H9 (cell line): Measurements from ENCODE around the gene EHD4. TPM values are rescaled to one million over a fixed set of nuclear protein-coding genes. Genes with fewer than 3 reads are reported as not detected.
A peak's percentile ranks its signal among the peaks of the same experiment; 100 is the strongest.

Source experiments
- DNase-seq: peaks from one replicate; pipeline ENCODE4 v3.0.0-alpha.2; 2017
- H2AFZ ChIP-seq: one replicate; pipeline ENCODE4 v1.6.1; 2013; ENCODE audit warnings: mild to moderate bottlenecking, low read length, control low read depth, moderate library complexity
- H2AK5ac ChIP-seq: 2 replicates; pipeline ENCODE4 v1.6.1; 2013; ENCODE audit warnings: low read length, control low read depth, mixed read lengths; ENCODE audit not compliant: insufficient read length
- H2BK120ac ChIP-seq: one replicate; pipeline ENCODE4 v1.6.1; 2013; ENCODE audit warnings: low read depth, mild to moderate bottlenecking, low read length, control low read depth, inconsistent platforms; ENCODE audit not compliant: poor library complexity, severe bottlenecking
- H2BK12ac ChIP-seq: 2 replicates; pipeline ENCODE4 v1.6.1; 2013; ENCODE audit warnings: low read length, control low read depth, mixed read lengths, low read depth; ENCODE audit not compliant: insufficient read length
- H2BK15ac ChIP-seq: 2 replicates; pipeline ENCODE4 v1.6.1; 2013; ENCODE audit warnings: low read depth, low read length, control low read depth
- H2BK20ac ChIP-seq: one replicate; pipeline ENCODE4 v1.6.1; 2013; ENCODE audit warnings: low read depth, mild to moderate bottlenecking, low read length, control low read depth, inconsistent platforms; ENCODE audit not compliant: poor library complexity, severe bottlenecking
- H2BK5ac ChIP-seq: 2 replicates; pipeline ENCODE4 v1.6.1; 2013; ENCODE audit warnings: low read length, control low read depth, mixed read lengths; ENCODE audit not compliant: insufficient read length
- H3K14ac ChIP-seq: 2 replicates; pipeline ENCODE4 v1.6.1; 2013; ENCODE audit warnings: low read length, control low read depth; ENCODE audit not compliant: insufficient read depth
- H3K18ac ChIP-seq: 2 replicates; pipeline ENCODE4 v1.6.1; 2013; ENCODE audit warnings: low read depth, mild to moderate bottlenecking, mixed read lengths, low read length, control low read depth; ENCODE audit not compliant: insufficient read length
- H3K23ac ChIP-seq: 2 replicates; pipeline ENCODE4 v1.6.1; 2013; ENCODE audit warnings: low read length, control low read depth, mixed read lengths, low read depth; ENCODE audit not compliant: insufficient read length
- H3K23me2 ChIP-seq: 2 replicates; pipeline ENCODE4 v1.6.1; 2013; ENCODE audit warnings: low read depth, mild to moderate bottlenecking, mixed read lengths, low read length, control low read depth; ENCODE audit not compliant: insufficient read length, poor library complexity, severe bottlenecking
- H3K27ac ChIP-seq: 2 replicates; pipeline ENCODE4 v1.5.1; 2013; ENCODE audit warnings: low read length, control low read depth, mixed read lengths, low read depth; ENCODE audit not compliant: insufficient read length
- H3K27me3 ChIP-seq: 2 replicates; pipeline ENCODE4 v1.6.1; 2013; ENCODE audit warnings: low read length, control low read depth, inconsistent platforms; ENCODE audit not compliant: insufficient read depth
- H3K4ac ChIP-seq: 2 replicates; pipeline ENCODE4 v1.6.1; 2013; ENCODE audit warnings: low read depth, mild to moderate bottlenecking, control low read depth, inconsistent platforms, low read length, moderate library complexity
- H3K4me1 ChIP-seq: 2 replicates; pipeline ENCODE4 v1.6.1; 2013; ENCODE audit warnings: low read length, control low read depth, inconsistent platforms; ENCODE audit not compliant: insufficient read depth
- H3K4me2 ChIP-seq: 2 replicates; pipeline ENCODE4 v1.6.1; 2013; ENCODE audit warnings: low read length, control low read depth, mixed read lengths; ENCODE audit not compliant: insufficient read length, insufficient read depth
- H3K56ac ChIP-seq: 2 replicates; pipeline ENCODE4 v1.6.1; 2013; ENCODE audit warnings: low read depth, mild to moderate bottlenecking, mixed read lengths, low read length, control low read depth; ENCODE audit not compliant: insufficient read length
- H3K79me1 ChIP-seq: 2 replicates; pipeline ENCODE4 v1.6.1; 2013; ENCODE audit warnings: low read depth, mild to moderate bottlenecking, moderate library complexity, low read length, control low read depth, inconsistent platforms; ENCODE audit not compliant: insufficient read depth, poor library complexity, severe bottlenecking
- H3K79me2 ChIP-seq: 2 replicates; pipeline ENCODE4 v1.6.1; 2013; ENCODE audit warnings: low read length, control low read depth, inconsistent platforms; ENCODE audit not compliant: insufficient read depth
- H3K9ac ChIP-seq: 2 replicates; pipeline ENCODE4 v1.6.1; 2013; ENCODE audit warnings: low read length, control low read depth, mixed read lengths; ENCODE audit not compliant: insufficient read length; ENCODE audit errors: extremely low read depth
- H3K9me3 ChIP-seq: one replicate; pipeline ENCODE4 v1.6.1; 2013; ENCODE audit warnings: low read depth, low read length, inconsistent platforms; ENCODE audit not compliant: control insufficient read depth
- H3T11ph ChIP-seq: one replicate; pipeline ENCODE4 v1.6.1; 2013; ENCODE audit warnings: mild to moderate bottlenecking, low read length, control low read depth, inconsistent platforms
- H4K20me1 ChIP-seq: one replicate; pipeline ENCODE4 v1.6.1; 2013; ENCODE audit not compliant: control insufficient read depth, insufficient read length, insufficient read depth
- H4K5ac ChIP-seq: 2 replicates; pipeline ENCODE4 v1.6.1; 2013; ENCODE audit warnings: low read depth, mild to moderate bottlenecking, mixed read lengths, low read length, control low read depth; ENCODE audit not compliant: insufficient read length
- H4K8ac ChIP-seq: replicated peaks from 2 replicates; pipeline ENCODE4 v1.6.1; 2013; ENCODE audit warnings: low read length, control low read depth, mixed read lengths, low read depth; ENCODE audit not compliant: insufficient read length
- H4K91ac ChIP-seq: 2 replicates; pipeline ENCODE4 v1.6.1; 2013; ENCODE audit warnings: low read depth, mild to moderate bottlenecking, moderate library complexity, mixed read lengths, low read length, control low read depth; ENCODE audit not compliant: insufficient read length
- H3K27ac Mint-ChIP-seq, 3 experiments: 2 replicates in 2 of 3; 3 replicates in 1 of 3; pipeline ENCODE4 v1.8.0; 2020 to 2021; ENCODE audit warnings: mixed read lengths in 3 of 3, mild to moderate bottlenecking in 1 of 3, moderate library complexity in 1 of 3
- H3K27me3 Mint-ChIP-seq: 2 replicates; pipeline ENCODE4 v1.8.0; 2021; ENCODE audit warnings: low read depth, mild to moderate bottlenecking, moderate library complexity, mixed read lengths
- H3K36me3 Mint-ChIP-seq, 3 experiments: 2 replicates in 2 of 3; 3 replicates in 1 of 3; pipeline ENCODE4 v1.8.0; 2020 to 2021; ENCODE audit warnings: low read depth in 3 of 3, mixed read lengths in 3 of 3; ENCODE audit not compliant: insufficient read depth in 1 of 3
- H3K4me1 Mint-ChIP-seq, 2 experiments: 2 replicates each; pipeline ENCODE4 v1.8.0; 2020; ENCODE audit warnings: mixed read lengths in 2 of 2
- H3K4me3 Mint-ChIP-seq, 2 experiments: 2 replicates in 1 of 2; 3 replicates in 1 of 2; pipeline ENCODE4 v1.8.0; 2020 to 2021; ENCODE audit warnings: mild to moderate bottlenecking in 2 of 2, mixed read lengths in 2 of 2, moderate library complexity in 1 of 2
- H3K9me3 Mint-ChIP-seq, 2 experiments: 2 replicates in 1 of 2; 3 replicates in 1 of 2; pipeline ENCODE4 v1.8.0; 2020; ENCODE audit warnings: mild to moderate bottlenecking in 2 of 2, mixed read lengths in 2 of 2, moderate library complexity in 1 of 2
- CTCF ChIP-seq: fragments of 200-600 bp; sonication (generic); conservative IDR thresholded peaks from 3 replicates; pipeline ENCODE4 v1.8.0; 2021; ENCODE audit warnings: antibody characterized with exemption, mild to moderate bottlenecking
- WGBS: extraction: QIAGEN DNeasy Blood & Tissue Kit; methylation state at CpG from one replicate; pipeline ENCODE4 v1.1.7; 2013; ENCODE audit warnings: missing lambda C conversion rate, low lambda C conversion rate, mixed read lengths; ENCODE audit not compliant: insufficient read length; ENCODE audit errors: extremely low coverage; 5-methylcytosine and 5-hydroxymethylcytosine counted together
- total RNA-seq: library from RNA; stranded (reverse); gene quantifications from 2 replicates; pipeline ENCODE4 v1.2.1, GENCODE V29; 2021

The EHD4 gene
- total RNA-seq, 1 experiment from 2014 or later = 22.9 TPM

- no peak overlapping the region for H3K9ac ChIP-seq
- no peak overlapping the region for H2BK15ac ChIP-seq
- no peak overlapping the region for H2AFZ ChIP-seq
- no peak overlapping the region for H2AK5ac ChIP-seq
- H3K27ac Mint-ChIP-seq = peak overlapping the region in 2 of 3 experiments; percentile 51 to 70; a peak in 2 of 7 replicates
- H3K9me3 ChIP-seq = no peaks in the 10 kb centered on the region
- H3K4ac ChIP-seq = no peak overlapping the region
- H3K23ac ChIP-seq = no peak overlapping the region
- H3K9me3 Mint-ChIP-seq = no peaks in the 10 kb centered on the region
- no CpG with 5 or more reads among the region's 6 CpGs for WGBS
- no peaks in the 10 kb centered on the region for H4K20me1 ChIP-seq
- H3K14ac ChIP-seq = no peak overlapping the region
- H4K5ac ChIP-seq = no peak overlapping the region
- H2BK12ac ChIP-seq = no peak overlapping the region
- H3K27me3 ChIP-seq = no peaks in the 10 kb centered on the region
- no peaks in the 10 kb centered on the region for H3K23me2 ChIP-seq
- no peaks in the 10 kb centered on the region for H3K79me2 ChIP-seq
- no peak overlapping the region for H4K8ac ChIP-seq
- H3K27ac ChIP-seq = no peak overlapping the region
- H2BK120ac ChIP-seq = no peak overlapping the region
- no peak overlapping the region; a peak in 1 of 5 replicates for H3K4me3 Mint-ChIP-seq
- no peak overlapping the region for H3K4me2 ChIP-seq
- H3K4me1 ChIP-seq = no peaks in the 10 kb centered on the region
- H3K27me3 Mint-ChIP-seq = no peaks in the 10 kb centered on the region
- H3K18ac ChIP-seq = no peak overlapping the region
- H2BK5ac ChIP-seq = no peak overlapping the region
- H3K4me1 Mint-ChIP-seq = peaks cover 3 to 8% of the 10 kb centered on the region in 2 experiments
- no peak overlapping the region for H3K56ac ChIP-seq
- TF ChIP-seq CTCF = peak; percentile 92
- no peaks in the 10 kb centered on the region for H3K79me1 ChIP-seq
- DNase-seq = peak; percentile 81
- H3K36me3 Mint-ChIP-seq = peaks cover 23 to 57% (median 44%) of the 10 kb centered on the region in 3 experiments
- H4K91ac ChIP-seq = no peak overlapping the region
- H2BK20ac ChIP-seq = no peak overlapping the region
- H3T11ph ChIP-seq = no peak overlapping the region
Observed at GRCh38 chr15:41904541-41905005, 67.8 kb downstream of the EHD4 start.
